HepG2 (cell line): ENCODE results near the gene RAB11FIP5. TPM values are rescaled to one million over a fixed set of nuclear protein-coding genes. Genes with fewer than 3 reads are reported as not detected.

Experiments used
- ARID2 ChIP-seq: sonication (generic); formaldehyde crosslinking; IDR thresholded peaks from 2 replicates; pipeline ENCODE4 v1.8.1; 2022; ENCODE audit warnings: mild to moderate bottlenecking, missing genetic modification reagents, borderline replicate concordance
- ARNT2 ChIP-seq: sonication (generic); formaldehyde crosslinking; IDR thresholded peaks from 2 replicates; pipeline ENCODE4 v1.8.0; 2022; ENCODE audit warnings: mild to moderate bottlenecking, low read depth, missing genetic modification reagents, moderate library complexity
- EEA1 ChIP-seq: sonication (generic); formaldehyde crosslinking; IDR thresholded peaks from 2 replicates; pipeline ENCODE4 v1.5.1; 2020; ENCODE audit warnings: mild to moderate bottlenecking, missing genetic modification reagents, borderline replicate concordance
- GATAD1 ChIP-seq: IDR thresholded peaks from 2 replicates; pipeline ENCODE4 v1.6.1; 2016; ENCODE audit warnings: missing genetic modification reagents, missing compliant biosample characterization
- HNF4G ChIP-seq, 2 experiments: sonication (generic) in 1 of 2; formaldehyde crosslinking in 1 of 2; IDR thresholded peaks; 2 replicates each; pipeline versions ENCODE4 v1.4.0 to v1.6.1; 2011 to 2020; ENCODE audit warnings: borderline replicate concordance in 2 of 2, low read depth in 2 of 2, mild to moderate bottlenecking in 2 of 2, low read length in 1 of 2, missing genetic modification reagents in 1 of 2, moderate library complexity in 1 of 2
- IRF1 ChIP-seq: sonication (generic); formaldehyde crosslinking; IDR thresholded peaks from 2 replicates; pipeline ENCODE4 v1.4.0; 2020; ENCODE audit warnings: low read depth, mild to moderate bottlenecking, missing genetic modification reagents
- MIER3 ChIP-seq: IDR thresholded peaks from 2 replicates; pipeline ENCODE4 v1.6.1; 2016; ENCODE audit warnings: missing compliant biosample characterization, borderline replicate concordance
- MTF2 ChIP-seq: sonication (generic); formaldehyde crosslinking; IDR thresholded peaks from 2 replicates; pipeline ENCODE4 v1.5.0; 2020; ENCODE audit warnings: missing genetic modification reagents, borderline replicate concordance
- RXRB ChIP-seq: IDR thresholded peaks from 2 replicates; pipeline ENCODE4 v1.6.1; 2016; ENCODE audit warnings: borderline replicate concordance, missing genetic modification reagents, missing compliant biosample characterization
- SRSF1 ChIP-seq: fragments of 200-400 bp; formaldehyde crosslinking; optimal IDR thresholded peaks from 2 replicates; pipeline ENCODE3; 2017; ENCODE audit warnings: mild to moderate bottlenecking, low read depth, low read length, moderate library complexity
- TCF7L2 ChIP-seq: IDR thresholded peaks from 2 replicates; pipeline ENCODE4 v1.6.1; 2011; ENCODE audit warnings: mild to moderate bottlenecking, low read depth, low read length, moderate library complexity
- XRCC5 ChIP-seq: fragments of 200-400 bp; formaldehyde crosslinking; optimal IDR thresholded peaks from 2 replicates; pipeline ENCODE3; 2017; ENCODE audit warnings: mild to moderate bottlenecking, low read length
- ZBTB44 ChIP-seq: sonication (generic); formaldehyde crosslinking; IDR thresholded peaks from 2 replicates; pipeline ENCODE4 v1.4.0; 2020; ENCODE audit warnings: missing genetic modification reagents
- ZFAT ChIP-seq: sonication (generic); formaldehyde crosslinking; conservative IDR thresholded peaks from 2 replicates; pipeline ENCODE4 v1.8.1; 2023; ENCODE audit warnings: missing genetic modification reagents, inconsistent platforms
- ZMAT3 ChIP-seq: sonication (generic); formaldehyde crosslinking; conservative IDR thresholded peaks from 2 replicates; pipeline ENCODE4 v1.7.0; 2021; ENCODE audit warnings: missing genetic modification reagents
- ZMYM4 ChIP-seq: sonication (generic); formaldehyde crosslinking; IDR thresholded peaks from 2 replicates; pipeline ENCODE4 v1.8.1; 2023; ENCODE audit warnings: mild to moderate bottlenecking, missing genetic modification reagents
- ZNF160 ChIP-seq: sonication (generic); formaldehyde crosslinking; IDR thresholded peaks from 2 replicates; pipeline ENCODE4 v1.8.0; 2022; ENCODE audit warnings: mild to moderate bottlenecking, inconsistent platforms, missing genetic modification reagents
- ZNF274 ChIP-seq: sonication (generic); formaldehyde crosslinking; IDR thresholded peaks from 2 replicates; pipeline ENCODE4 v1.5.1; 2020; ENCODE audit warnings: mild to moderate bottlenecking, missing genetic modification reagents
- ZNF350 ChIP-seq: sonication (generic); formaldehyde crosslinking; IDR thresholded peaks from 2 replicates; pipeline ENCODE4 v1.4.0; 2020; ENCODE audit warnings: mild to moderate bottlenecking, low read depth, missing genetic modification reagents, borderline replicate concordance
- ZNF446 ChIP-seq: sonication (generic); formaldehyde crosslinking; IDR thresholded peaks from 2 replicates; pipeline ENCODE4 v1.5.0; 2020; ENCODE audit warnings: mild to moderate bottlenecking, missing genetic modification reagents
- polyA plus RNA-seq, 8 experiments: library from polyadenylated mRNA; depleted of rRNA in 3 of 8; stranded (reverse) in 7 of 8; unstranded in 1 of 8; fragments of >200 nt; fragmentation: Illumina TruSeq in 4 of 8; extraction: Trizol in 4 of 8; gene quantifications; 2 replicates each; pipeline versions ENCODE4 v1.2.1 to v1.2.3, GENCODE V29; 2011 to 2016; ENCODE audit warnings: low read depth in 4 of 8, missing spikeins in 1 of 8, mixed read lengths in 1 of 8; ENCODE audit not compliant: insufficient read depth in 1 of 8
- total RNA-seq, 5 experiments: library from RNA; depleted of rRNA; stranded (reverse); fragments of >200 nt; fragmentation: Illumina TruSeq; extraction: Trizol; gene quantifications; 2 replicates each; pipeline ENCODE4 v1.2.3, GENCODE V29; 2016; ENCODE audit warnings: low read depth in 1 of 5
- TF ChIP-seq, protein P1 (sequence below): IDR thresholded peaks from 2 replicates; pipeline ENCODE4 v1.6.1; 2016
- TF ChIP-seq, protein P2 (sequence below): sonication (generic); formaldehyde crosslinking; IDR thresholded peaks from 2 replicates; pipeline ENCODE4 v1.5.0; 2020; ENCODE audit warnings: mild to moderate bottlenecking, missing genetic modification reagents, moderate library complexity
- TF ChIP-seq, protein P3 (sequence below): sonication (generic); IDR thresholded peaks from 2 replicates; pipeline ENCODE4 v1.6.1; 2016; ENCODE audit warnings: low read depth, borderline replicate concordance

RAB11FIP5 gene
- total and polyA plus RNA-seq, 2 of the 13 experiments (the other 11 are each of a cell fraction or from before 2014, with no cell fraction given) = 9.4 to 22.9 TPM

DNA sequence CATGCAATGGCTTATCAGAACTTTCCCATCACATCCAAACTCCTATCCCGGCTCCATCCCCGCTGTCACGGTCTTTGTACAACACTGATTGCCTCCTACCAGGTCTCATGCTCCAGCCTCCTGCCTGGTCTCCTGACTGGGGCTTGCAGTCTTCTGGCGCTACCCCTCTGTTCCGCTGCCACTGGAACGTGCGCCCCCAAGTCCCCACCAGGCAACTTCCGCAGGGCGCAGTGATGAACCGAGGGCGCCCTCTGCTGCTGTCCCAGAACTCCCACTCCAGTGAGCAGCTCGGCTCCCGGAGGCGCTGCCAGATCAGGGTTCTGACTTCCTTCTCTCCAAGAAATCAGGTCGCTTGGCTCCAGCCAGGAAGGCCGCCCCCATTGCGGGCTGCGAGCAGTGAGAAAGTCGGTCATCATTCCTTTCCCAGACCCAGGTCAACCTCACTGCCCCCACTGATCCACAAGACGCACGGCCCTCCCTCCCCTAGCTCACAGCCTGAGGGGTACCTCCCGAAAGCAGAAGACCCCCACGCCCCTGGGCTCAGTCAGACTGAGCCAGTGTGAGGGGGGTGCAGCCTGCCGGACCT lies 43.9 kb upstream of the RAB11FIP5 start (continued):
- TF ChIP-seq ZNF274 (peak; percentile 92), ZBTB44 (CRISPR knock-in tag) (no peak), ZNF446 (no peak), RXRB (CRISPR knock-in tag) (0 out of 2 replicates have a peak, but pooled peaks have one; percentile 43), MTF2 (0 out of 2 replicates have a peak, but pooled peaks have one; percentile 24), GATAD1 (0 out of 2 replicates have a peak, but pooled peaks have one; percentile 20), HNF4G (IDR thresholded peaks at IDR 0.05; ENCODE audit: borderline replicate concordance, low read depth, low read length) (no peak), HNF4G (CRISPR knock-in tag; IDR thresholded peaks at IDR 0.05; ENCODE audit: borderline replicate concordance, low read depth) (no peak), ZFAT (CRISPR knock-in tag) (no peak), ZNF350 (CRISPR knock-in tag) (peak; percentile 48; the same call in 1 of the 2 replicates), ZNF160 (peak; percentile 79; the same call in 1 of the 2 replicates), TCF7L2 (no peak), XRCC5 (peak; percentile 73), EEA1 (CRISPR knock-in tag) (peak; percentile 84; the same call in 1 of the 2 replicates), SRSF1 (no peak), ZMAT3 (0 out of 2 replicates have a peak, but pooled peaks have one; percentile 43), IRF1 (CRISPR knock-in tag) (no peak), ZMYM4 (CRISPR knock-in tag) (peak; percentile 34; the same call in 1 of the 2 replicates), MIER3 (CRISPR knock-in tag) (0 out of 2 replicates have a peak, but pooled peaks have one; percentile 33), ARNT2 (CRISPR knock-in tag) (peak; percentile 57; the same call in 1 of the 2 replicates), ARID2 (CRISPR knock-in tag) (no peak)
- TF ChIP-seq, protein P1, sequence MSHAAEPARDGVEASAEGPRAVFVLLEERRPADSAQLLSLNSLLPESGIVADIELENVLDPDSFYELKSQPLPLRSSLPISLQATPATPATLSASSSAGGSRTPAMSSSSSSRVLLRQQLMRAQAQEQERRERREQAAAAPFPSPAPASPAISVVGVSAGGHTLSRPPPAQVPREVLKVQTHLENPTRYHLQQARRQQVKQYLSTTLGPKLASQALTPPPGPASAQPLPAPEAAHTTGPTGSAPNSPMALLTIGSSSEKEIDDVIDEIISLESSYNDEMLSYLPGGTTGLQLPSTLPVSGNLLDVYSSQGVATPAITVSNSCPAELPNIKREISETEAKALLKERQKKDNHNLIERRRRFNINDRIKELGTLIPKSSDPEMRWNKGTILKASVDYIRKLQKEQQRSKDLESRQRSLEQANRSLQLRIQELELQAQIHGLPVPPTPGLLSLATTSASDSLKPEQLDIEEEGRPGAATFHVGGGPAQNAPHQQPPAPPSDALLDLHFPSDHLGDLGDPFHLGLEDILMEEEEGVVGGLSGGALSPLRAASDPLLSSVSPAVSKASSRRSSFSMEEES (CRISPR knock-in tag) = no peak
- TF ChIP-seq, protein P2, sequence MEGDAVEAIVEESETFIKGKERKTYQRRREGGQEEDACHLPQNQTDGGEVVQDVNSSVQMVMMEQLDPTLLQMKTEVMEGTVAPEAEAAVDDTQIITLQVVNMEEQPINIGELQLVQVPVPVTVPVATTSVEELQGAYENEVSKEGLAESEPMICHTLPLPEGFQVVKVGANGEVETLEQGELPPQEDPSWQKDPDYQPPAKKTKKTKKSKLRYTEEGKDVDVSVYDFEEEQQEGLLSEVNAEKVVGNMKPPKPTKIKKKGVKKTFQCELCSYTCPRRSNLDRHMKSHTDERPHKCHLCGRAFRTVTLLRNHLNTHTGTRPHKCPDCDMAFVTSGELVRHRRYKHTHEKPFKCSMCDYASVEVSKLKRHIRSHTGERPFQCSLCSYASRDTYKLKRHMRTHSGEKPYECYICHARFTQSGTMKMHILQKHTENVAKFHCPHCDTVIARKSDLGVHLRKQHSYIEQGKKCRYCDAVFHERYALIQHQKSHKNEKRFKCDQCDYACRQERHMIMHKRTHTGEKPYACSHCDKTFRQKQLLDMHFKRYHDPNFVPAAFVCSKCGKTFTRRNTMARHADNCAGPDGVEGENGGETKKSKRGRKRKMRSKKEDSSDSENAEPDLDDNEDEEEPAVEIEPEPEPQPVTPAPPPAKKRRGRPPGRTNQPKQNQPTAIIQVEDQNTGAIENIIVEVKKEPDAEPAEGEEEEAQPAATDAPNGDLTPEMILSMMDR (CRISPR knock-in tag) = peak; percentile 100
- TF ChIP-seq, protein P3, sequence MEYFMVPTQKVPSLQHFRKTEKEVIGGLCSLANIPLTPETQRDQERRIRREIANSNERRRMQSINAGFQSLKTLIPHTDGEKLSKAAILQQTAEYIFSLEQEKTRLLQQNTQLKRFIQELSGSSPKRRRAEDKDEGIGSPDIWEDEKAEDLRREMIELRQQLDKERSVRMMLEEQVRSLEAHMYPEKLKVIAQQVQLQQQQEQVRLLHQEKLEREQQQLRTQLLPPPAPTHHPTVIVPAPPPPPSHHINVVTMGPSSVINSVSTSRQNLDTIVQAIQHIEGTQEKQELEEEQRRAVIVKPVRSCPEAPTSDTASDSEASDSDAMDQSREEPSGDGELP = no peak
